Upper lobe of left lung (tissue), 6 donors: ENCODE results near the gene ACAA2. TPM values are rescaled to one million over a fixed set of nuclear protein-coding genes. Genes with fewer than 3 reads are reported as not detected.

ENCODE experiments used
- ATAC-seq, 2 donors: fragments of 200-7000 bp; cut with Tn5 transposase; one replicate each; pipeline ENCODE4 v1.9.1; 2022; ENCODE audit warnings: mild to moderate bottlenecking in 2 of 2, moderate library complexity in 2 of 2; ENCODE audit not compliant: low FRiP score in 2 of 2
- DNase-seq, 2 donors: peaks; one replicate each; pipeline ENCODE4 v3.0.0-alpha.2; 2019 to 2020
- H3K27ac ChIP-seq, 4 donors: fragments of 200-600 bp; sonication (generic); one replicate each; pipeline ENCODE4 v1.5.1; 2016 to 2019
- H3K27me3 ChIP-seq, 4 donors: fragments of 200-600 bp; sonication (generic); one replicate each; pipeline ENCODE4 v1.5.1; 2017 to 2019
- H3K36me3 ChIP-seq, 4 donors: fragments of 200-600 bp; sonication (generic); one replicate each; pipeline ENCODE4 v1.5.1; 2016 to 2019
- H3K4me1 ChIP-seq, 4 donors: fragments of 200-600 bp; sonication (generic); one replicate each; pipeline ENCODE4 v1.5.1; 2018 to 2019
- H3K4me3 ChIP-seq, 4 donors: fragments of 200-600 bp; sonication (generic); one replicate each; pipeline ENCODE4 v1.5.1; 2017 to 2019; ENCODE audit warnings: mild to moderate bottlenecking in 2 of 4, moderate library complexity in 1 of 4
- H3K9me3 ChIP-seq, 4 donors: fragments of 200-600 bp; sonication (generic); one replicate each; pipeline ENCODE4 v1.5.1; 2018 to 2019
- CTCF ChIP-seq, 6 experiments: fragments of 450-650 bp in 4 of 6; fragments of 200-600 bp in 2 of 6; sonication (generic) in 2 of 6; IDR thresholded peaks; one replicate each; pipeline ENCODE4 v1.5.1; 2016 to 2019; ENCODE audit warnings: antibody characterized with exemption in 6 of 6
- EP300 ChIP-seq, 4 donors: sonication (generic); formaldehyde crosslinking; IDR thresholded peaks; one replicate each; pipeline ENCODE4 v1.5.1; 2017; ENCODE audit warnings: antibody characterized with exemption in 4 of 4, control low read depth in 2 of 4
- POLR2A ChIP-seq, 4 donors: fragments of 450-650 bp; IDR thresholded peaks; one replicate each; pipeline ENCODE4 v1.5.1; 2016 to 2017; ENCODE audit warnings: antibody characterized with exemption in 4 of 4, mild to moderate bottlenecking in 2 of 4
- POLR2AphosphoS5 ChIP-seq, 2 donors: sonication (generic); formaldehyde crosslinking; IDR thresholded peaks; one replicate each; pipeline ENCODE4 v1.5.1; 2017; ENCODE audit warnings: antibody characterized with exemption in 2 of 2
- WGBS, 2 donors: methylation state at CpG; one replicate each; pipeline ENCODE4 v1.1.5; 2017 to 2018; 5-methylcytosine and 5-hydroxymethylcytosine counted together
- total RNA-seq, 6 donors: library from RNA; depleted of rRNA in 4 of 6; stranded (reverse); fragments of >200 nt in 4 of 6; gene quantifications; one replicate each; pipeline versions ENCODE4 v1.1.0 to v1.2.1, GENCODE V29; 2016 to 2021
- donor health status: DM: no; HTN: no; CAD: no; lungs with moderate emphysema.
- donor health status: DM: no; HTN: yes; CAD: no; lungs with severe emphysema.

Gene ACAA2
- total RNA-seq, 6 donors from 2014 or later = 23.7 to 93.9 (median 69.8) TPM

GRCh38 chr18:49859021-49859359 lies 45.7 kb upstream of the ACAA2 start:
- whole genome bisulfite sequencing, 2 donors = 46 to 57% methylated on average over 6 of the region's 6 CpGs
- TF ChIP-seq POLR2A (IDR thresholded peaks at IDR 0.05) (no peak), EP300 (IDR thresholded peaks at IDR 0.05) (no peak), CTCF (IDR thresholded peaks at IDR 0.05) (peak in 2 of 6 experiments; percentile 11 to 15), POLR2AphosphoS5 (IDR thresholded peaks at IDR 0.05) (no peak)
- Histone ChIP-seq H3K4me1 (peaks cover 0 to 12% (median 3%) of the 10 kb centered on the region in 4 donors), H3K9me3 (no peaks in the 10 kb centered on the region), H3K27me3 (no peaks in the 10 kb centered on the region), H3K27ac (peak overlapping the region; percentile 38 to 68 (median 62)), H3K4me3 (no peak overlapping the region), H3K36me3 (no peaks in the 10 kb centered on the region)
- peak in 1 of 2 donors; percentile 37 for DNase-seq
- peak; percentile 28 to 68 for ATAC-seq

DNA sequence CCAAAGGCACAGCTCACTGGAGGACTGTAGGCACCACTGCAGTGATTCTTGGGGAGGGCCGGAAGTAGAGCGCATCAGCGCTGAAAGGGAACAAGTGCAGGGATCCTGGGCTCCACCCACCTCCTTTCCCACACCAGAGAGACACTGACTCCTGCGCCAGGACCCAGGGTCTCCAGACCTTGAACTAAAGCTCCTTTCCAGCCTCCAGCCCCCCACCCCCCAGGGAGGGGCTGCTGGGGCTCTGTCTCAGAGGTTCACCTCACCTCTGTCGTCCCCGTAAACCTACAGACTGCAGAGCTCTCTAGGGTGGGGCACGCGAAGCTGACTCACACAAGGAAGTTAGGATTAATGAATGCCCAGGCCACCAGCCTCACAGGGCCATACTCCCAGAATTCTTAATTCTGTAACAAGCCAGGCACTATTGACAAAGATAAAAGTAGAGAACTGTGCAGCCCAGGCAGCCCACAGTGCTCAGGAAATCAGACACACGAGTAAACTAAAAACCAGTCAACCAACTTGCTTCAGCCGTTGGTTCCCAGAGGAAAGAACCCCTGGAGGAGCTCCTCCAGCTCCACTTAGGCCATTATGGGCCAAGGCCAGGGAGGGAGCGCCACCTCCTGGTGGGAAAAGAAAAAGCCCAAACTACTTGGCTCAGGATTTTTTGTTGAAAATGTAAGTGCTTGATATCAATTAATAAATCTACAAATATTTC lies 45.1 kb upstream of the ACAA2 start:
- Histone ChIP-seq H3K27me3 (no peaks in the 10 kb centered on the region), H3K36me3 (no peaks in the 10 kb centered on the region), H3K27ac (peak overlapping the region in 3 of 4 donors; percentile 62 to 68 (median 62)), H3K4me1 (peaks cover 0 to 12% (median 3%) of the 10 kb centered on the region in 4 donors), H3K9me3 (no peaks in the 10 kb centered on the region), H3K4me3 (no peak overlapping the region)
- ATAC-seq (peak; percentile 81 to 87), DNase-seq (peak in 1 of 2 donors; percentile 75)
- TF ChIP-seq POLR2A (IDR thresholded peaks at IDR 0.05) = no peak
- TF ChIP-seq CTCF (IDR thresholded peaks at IDR 0.05) = peak; percentile 71 to 86 (median 80)
- 46% methylated on average over 11 of the region's 11 CpGs for WGBS, 2 donors

- TF ChIP-seq POLR2AphosphoS5 (IDR thresholded peaks at IDR 0.05) (no peak), EP300 (IDR thresholded peaks at IDR 0.05) (no peak), CTCF (IDR thresholded peaks at IDR 0.05) (no peak), POLR2A (IDR thresholded peaks at IDR 0.05) (no peak)
- ATAC-seq = no peak
Observed at GRCh38 chr18:49857708-49858107, 44.4 kb upstream of the ACAA2 start.

GRCh38 chr18:49856496-49856895 lies 43.2 kb upstream of the ACAA2 start:
- H3K27me3 ChIP-seq = no peaks in the 10 kb centered on the region
- H3K9me3 ChIP-seq = no peaks in the 10 kb centered on the region
- H3K4me1 ChIP-seq = peaks cover 0 to 12% (median 3%) of the 10 kb centered on the region in 4 donors
- no peak overlapping the region for H3K4me3 ChIP-seq
- H3K36me3 ChIP-seq = no peaks in the 10 kb centered on the region
- H3K27ac ChIP-seq = no peak overlapping the region
- TF ChIP-seq EP300 (IDR thresholded peaks at IDR 0.05) (no peak), CTCF (IDR thresholded peaks at IDR 0.05) (no peak)
- ATAC-seq (no peak), DNase-seq (no peak)
- WGBS, 2 donors = 93 to 94% methylated on average over 4 to 6 of the region's 6 CpGs

More at GRCh38 chr18:49857708-49858107, 44.4 kb upstream of the ACAA2 start:
- H3K27ac ChIP-seq = no peak overlapping the region
- no peaks in the 10 kb centered on the region for H3K36me3 ChIP-seq
- H3K27me3 ChIP-seq = no peaks in the 10 kb centered on the region
- H3K4me1 ChIP-seq = peaks cover 0 to 12% (median 3%) of the 10 kb centered on the region in 4 donors
- DNase-seq = no peak
- 87 to 100% methylated on average over 3 of the region's 3 CpGs for WGBS, 2 donors
- H3K4me3 ChIP-seq = no peak overlapping the region
- no peaks in the 10 kb centered on the region for H3K9me3 ChIP-seq
